ENCODE data around the gene NR2C2AP.

NR2C2AP gene

DNA sequence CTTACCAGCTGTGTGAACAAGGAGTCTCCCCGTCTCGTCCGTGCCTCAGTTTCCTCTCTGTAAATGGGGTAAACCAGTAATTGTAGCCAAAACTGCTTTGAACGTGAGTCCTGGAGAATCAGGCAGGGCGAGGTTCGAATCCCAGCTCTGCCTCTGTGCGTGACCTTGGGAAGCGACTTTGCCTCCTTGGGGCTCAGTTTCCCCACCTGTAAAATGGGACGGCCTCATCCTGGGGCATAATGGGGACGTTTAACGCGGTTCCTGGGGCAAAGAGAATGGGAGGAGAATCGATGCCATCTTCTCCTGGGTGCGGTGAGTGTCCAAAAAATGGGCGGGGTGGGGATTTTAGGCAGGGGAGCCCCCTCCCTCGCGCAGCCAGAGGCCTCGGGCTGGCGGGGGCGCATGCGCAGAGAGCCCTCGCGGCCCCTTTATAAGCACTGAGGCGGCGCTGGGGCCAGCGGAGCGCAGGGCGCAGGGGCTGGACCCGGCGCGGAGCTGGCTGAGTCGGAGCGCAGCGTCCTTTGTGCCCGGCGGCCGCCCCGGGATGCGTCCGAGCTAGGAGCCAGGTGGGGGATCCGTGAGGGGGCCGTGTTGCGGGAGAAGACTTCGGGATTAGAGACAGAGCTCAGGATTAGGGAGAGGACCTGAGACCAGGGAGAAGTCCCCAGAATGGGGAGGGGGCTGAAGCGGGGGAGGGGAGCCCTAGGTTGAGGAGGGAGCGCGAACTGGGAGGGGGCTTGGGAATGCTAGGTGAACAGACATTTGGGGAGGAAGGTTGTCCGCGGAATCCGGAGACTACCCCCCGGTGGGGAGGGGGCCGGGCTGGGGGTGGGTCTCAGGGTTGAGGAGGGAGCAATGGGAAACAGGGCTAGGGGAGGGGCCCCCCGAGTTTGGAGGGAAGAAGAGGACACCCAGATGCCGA is 8.5 kb upstream of the NR2C2AP start, which contains the start of gene NCAN:
Gene NCAN, plus strand, starts transcription at position 460 of the 922 bp plus-strand sequence. CDS start 4,996 bp downstream, outside the sequence.
- H3K9me2 ChIP-seq (ENCODE audit: low read depth, low read length): no peaks in the 10 kb centered on the region
- no peaks in the 10 kb centered on the region for H3K4me1 ChIP-seq (ENCODE audit: insufficient read depth, low read length, severe bottlenecking)
- TF ChIP-seq EZH2 (IDR thresholded peaks at IDR 0.05; ENCODE audit: borderline replicate concordance, low read length) (no peak), CTCF (IDR thresholded peaks at IDR 0.05; ENCODE audit: low read length) (no peak)
- H3K27me3 ChIP-seq (ENCODE audit: insufficient read depth, low read length): peaks cover 7% of the 10 kb centered on the region; the same call in 1 of the 2 replicates
- H3K27ac ChIP-seq (ENCODE audit: low read depth, low read length, poor library complexity, severe bottlenecking): no peak within 1 kb of the TSS
- H3K79me2 ChIP-seq (ENCODE audit: insufficient read depth, low read length): no peaks in the 10 kb centered on the region
- H3F3A ChIP-seq (ENCODE audit: insufficient read depth, low read length): no peaks in the 10 kb centered on the region
- no peak within 1 kb of the TSS for H3K4me2 ChIP-seq (ENCODE audit: low read length)
- H4K20me1 ChIP-seq (ENCODE audit: insufficient read depth, low read length): no peaks in the 10 kb centered on the region
- no peak within 1 kb of the TSS for H3K9ac ChIP-seq (ENCODE audit: low read length)
- no peak within 1 kb of the TSS for H2AFZ ChIP-seq (ENCODE audit: low read length)
- no peak within 1 kb of the TSS for H3K4me3 ChIP-seq (ENCODE audit: low read depth, low read length, poor library complexity, severe bottlenecking)
- no peaks in the 10 kb centered on the region for H3K9me3 ChIP-seq (ENCODE audit: low read length)
- no peaks in the 10 kb centered on the region for H3K36me3 ChIP-seq (ENCODE audit: insufficient read depth, low read length)

- H3K27me3 ChIP-seq (ENCODE audit: insufficient read depth, low read length): peaks cover 14% of the 10 kb centered on the region; the same call in 1 of the 2 replicates
Observed at GRCh38 chr19:19209372-19209771, 6.2 kb upstream of the NR2C2AP start.

More at GRCh38 chr19:19209372-19209771, 6.2 kb upstream of the NR2C2AP start:
- Histone ChIP-seq H3K4me2 (ENCODE audit: low read length) (no peak overlapping the region), H3K9me2 (ENCODE audit: low read depth, low read length) (no peaks in the 10 kb centered on the region), H3K4me1 (ENCODE audit: insufficient read depth, low read length, severe bottlenecking) (no peaks in the 10 kb centered on the region), H3K79me2 (ENCODE audit: insufficient read depth, low read length) (no peaks in the 10 kb centered on the region), H3K4me3 (ENCODE audit: low read depth, low read length, poor library complexity, severe bottlenecking) (no peak overlapping the region), H2AFZ (ENCODE audit: low read length) (no peak overlapping the region), H3K27ac (ENCODE audit: low read depth, low read length, poor library complexity, severe bottlenecking) (no peak overlapping the region), H3F3A (ENCODE audit: insufficient read depth, low read length) (no peaks in the 10 kb centered on the region), H3K9me3 (ENCODE audit: low read length) (no peaks in the 10 kb centered on the region), H3K36me3 (ENCODE audit: insufficient read depth, low read length) (no peaks in the 10 kb centered on the region), H3K9ac (ENCODE audit: low read length) (no peak overlapping the region), H4K20me1 (ENCODE audit: insufficient read depth, low read length) (no peaks in the 10 kb centered on the region)
- TF ChIP-seq EZH2 (IDR thresholded peaks at IDR 0.05; ENCODE audit: borderline replicate concordance, low read length) (no peak), CTCF (IDR thresholded peaks at IDR 0.05; ENCODE audit: low read length) (no peak)
